ENCODE measurements around the gene AIRE.

- TF ChIP-seq POLR2A (IDR thresholded peaks at IDR 0.05; ENCODE audit: low read length): no peak
- TF ChIP-seq GATA1 (IDR thresholded peaks at IDR 0.05; ENCODE audit: low read depth, low read length): no peak
Measured at GRCh38 chr21:44265734-44266270, 19.9 kb upstream of the AIRE start.
